Parathyroid adenoma (tissue), 2 donors: ENCODE measurements around the gene PEMT.

ENCODE experiments used
- H2AFZ ChIP-seq: fragments of 300-600 bp; sonication (generic); one replicate; pipeline ENCODE4 v1.7.0; 2017; ENCODE audit warnings: antibody characterized with exemption, mild to moderate bottlenecking
- H3K27ac ChIP-seq: fragments of 300-600 bp; sonication (generic); one replicate; pipeline ENCODE4 v1.7.0; 2017
- H3K27me3 ChIP-seq: fragments of 300-600 bp; sonication (generic); one replicate; pipeline ENCODE4 v1.7.0; 2017; ENCODE audit warnings: low read length; ENCODE audit not compliant: control insufficient read depth, insufficient read depth
- H3K36me3 ChIP-seq: fragments of 300-600 bp; sonication (generic); one replicate; pipeline ENCODE4 v1.7.0; 2017; ENCODE audit warnings: low read length; ENCODE audit not compliant: control insufficient read depth, insufficient read depth
- H3K4me1 ChIP-seq: fragments of 300-600 bp; sonication (generic); one replicate; pipeline ENCODE4 v1.7.0; 2017; ENCODE audit warnings: control low read depth
- H3K4me2 ChIP-seq: fragments of 300-600 bp; sonication (generic); one replicate; pipeline ENCODE4 v1.7.0; 2017; ENCODE audit warnings: low read length
- H3K4me3 ChIP-seq: fragments of 300-600 bp; sonication (generic); one replicate; pipeline ENCODE4 v1.7.0; 2017; ENCODE audit warnings: low read depth, low read length
- H3K79me2 ChIP-seq: fragments of 300-600 bp; sonication (generic); one replicate; pipeline ENCODE4 v1.7.0; 2017; ENCODE audit warnings: control low read depth
- H3K9ac ChIP-seq: fragments of 300-600 bp; sonication (generic); one replicate; pipeline ENCODE4 v1.7.0; 2017; ENCODE audit warnings: mild to moderate bottlenecking
- H3K9me3 ChIP-seq: fragments of 300-600 bp; sonication (generic); one replicate; pipeline ENCODE4 v1.7.0; 2017; ENCODE audit warnings: low read length; ENCODE audit not compliant: control insufficient read depth
- CTCF ChIP-seq: fragments of 300-600 bp; sonication (generic); IDR thresholded peaks from one replicate; pipeline ENCODE4 v1.7.0; 2017; ENCODE audit warnings: antibody characterized with exemption, mild to moderate bottlenecking
- donor health status: primary hyperparathyroidism.

Gene PEMT

GRCh38 chr17:17536702-17537101, 54.8 kb downstream of the PEMT start:
- H3K27ac ChIP-seq: no peak overlapping the region
- no peaks in the 10 kb centered on the region for H3K79me2 ChIP-seq
- H3K4me1 ChIP-seq: peaks cover 9% of the 10 kb centered on the region

GRCh38 chr17:17535957-17536356, 55.6 kb downstream of the PEMT start:
- no peak for TF ChIP-seq CTCF
- Histone ChIP-seq H3K9ac (no peak overlapping the region), H3K4me3 (no peak overlapping the region), H3K4me2 (no peak overlapping the region), H3K9me3 (no peaks in the 10 kb centered on the region), H3K79me2 (no peaks in the 10 kb centered on the region), H3K27ac (no peak overlapping the region), H3K4me1 (peaks cover 9% of the 10 kb centered on the region), H3K27me3 (no peaks in the 10 kb centered on the region), H2AFZ (peak overlapping the region; percentile 13), H3K36me3 (no peaks in the 10 kb centered on the region)

More at GRCh38 chr17:17536702-17537101, 54.8 kb downstream of the PEMT start:
- H3K36me3 ChIP-seq: no peaks in the 10 kb centered on the region
- no peak overlapping the region for H3K4me2 ChIP-seq
- no peak overlapping the region for H3K4me3 ChIP-seq
- no peaks in the 10 kb centered on the region for H3K9me3 ChIP-seq
- H2AFZ ChIP-seq: no peak overlapping the region
- no peaks in the 10 kb centered on the region for H3K27me3 ChIP-seq
- TF ChIP-seq CTCF: no peak
- no peak overlapping the region for H3K9ac ChIP-seq

GRCh38 chr17:17533901-17534441, 57.5 kb downstream of the PEMT start:
- H3K9ac ChIP-seq: no peak overlapping the region
- H3K9me3 ChIP-seq: no peaks in the 10 kb centered on the region
- H3K36me3 ChIP-seq: no peaks in the 10 kb centered on the region
- no peak overlapping the region for H3K4me2 ChIP-seq
- H3K4me1 ChIP-seq: peaks cover 7% of the 10 kb centered on the region
- TF ChIP-seq CTCF: no peak
- H3K79me2 ChIP-seq: peaks cover 2% of the 10 kb centered on the region
- H3K4me3 ChIP-seq: no peak overlapping the region
- no peak overlapping the region for H2AFZ ChIP-seq
- no peak overlapping the region for H3K27ac ChIP-seq
- H3K27me3 ChIP-seq: no peaks in the 10 kb centered on the region

GRCh38 chr17:17532991-17533390, 58.5 kb downstream of the PEMT start:
- Histone ChIP-seq H3K27me3 (no peaks in the 10 kb centered on the region), H3K79me2 (peaks cover 9% of the 10 kb centered on the region), H2AFZ (no peak overlapping the region), H3K27ac (no peak overlapping the region), H3K4me3 (no peak overlapping the region), H3K36me3 (no peaks in the 10 kb centered on the region), H3K4me2 (no peak overlapping the region), H3K4me1 (peaks cover 7% of the 10 kb centered on the region), H3K9ac (no peak overlapping the region), H3K9me3 (no peaks in the 10 kb centered on the region)
- TF ChIP-seq CTCF: no peak

GRCh38 chr17:17531156-17531555, 60.4 kb downstream of the PEMT start:
- Histone ChIP-seq H3K4me2 (no peak overlapping the region), H3K9me3 (no peaks in the 10 kb centered on the region), H3K9ac (no peak overlapping the region), H2AFZ (no peak overlapping the region), H3K4me1 (peaks cover 7% of the 10 kb centered on the region), H3K36me3 (no peaks in the 10 kb centered on the region), H3K27me3 (no peaks in the 10 kb centered on the region), H3K4me3 (no peak overlapping the region), H3K79me2 (peaks cover 12% of the 10 kb centered on the region), H3K27ac (no peak overlapping the region)
- TF ChIP-seq CTCF: no peak
